ENCODE measurements around the gene RGCC. TPM values are rescaled to one million over a fixed set of nuclear protein-coding genes. Genes with fewer than 3 reads are reported as not detected.

Gene RGCC
- polyA plus RNA-seq, 1 of the 3 experiments (the other 2 are of a cell fraction), result 0.05 TPM

DNA sequence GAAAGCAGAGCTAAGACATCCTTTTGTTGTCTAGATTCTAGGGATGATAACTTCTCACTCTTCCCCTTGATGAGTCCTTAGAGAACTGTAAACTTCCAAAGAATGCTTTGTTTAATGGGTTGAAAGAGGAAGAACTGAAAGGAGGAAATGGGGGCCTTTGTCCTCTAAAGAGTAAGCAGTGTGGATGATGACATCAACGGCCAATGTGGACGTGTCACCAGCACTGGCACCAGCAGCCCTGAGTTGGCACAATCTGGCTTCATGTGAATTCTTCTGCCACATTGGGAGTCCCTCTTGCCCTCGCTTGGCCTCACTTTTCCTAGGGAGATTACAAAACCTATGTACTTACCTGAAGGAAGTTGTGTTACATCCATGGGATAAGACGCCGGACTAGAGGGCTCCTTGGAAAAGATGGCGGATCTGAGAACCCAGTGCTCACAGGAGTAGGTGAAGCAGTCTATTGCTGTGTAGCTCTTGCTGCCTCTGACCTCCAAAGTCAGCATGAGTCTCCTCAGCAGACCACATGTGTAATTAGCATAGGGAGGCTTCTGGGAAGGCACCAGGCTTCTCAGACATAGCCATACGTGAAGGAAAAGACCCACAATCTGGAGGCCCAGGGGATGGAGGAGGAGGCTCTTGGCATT is 62.8 kb downstream of the RGCC start:
- Histone ChIP-seq H3F3A (replicated peaks; ENCODE audit: insufficient read depth) (no peaks in the 10 kb centered on the region), H3K9me3 (no peaks in the 10 kb centered on the region), H3K4me1 (ENCODE audit: control insufficient read depth in 1 of 2, insufficient read depth in 2 of 2, low read depth in 1 of 2, low read length in 1 of 2) (no peaks in the 10 kb centered on the region), H3K9ac (no peak overlapping the region), H4K20me1 (ENCODE audit: insufficient read depth) (no peaks in the 10 kb centered on the region), H3K4me2 (no peak overlapping the region), H3K27ac (ENCODE audit: low read depth in 2 of 2, low read length in 1 of 2) (no peak overlapping the region), H3K36me3 (replicated peaks in 1 of 2; ENCODE audit: control insufficient read depth in 1 of 2, insufficient read depth in 2 of 2, low read length in 1 of 2) (no peaks in the 10 kb centered on the region), H3K27me3 (ENCODE audit: insufficient read depth) (peaks cover 7% of the 10 kb centered on the region; the same call in 1 of the 2 replicates), H2AFZ (ENCODE audit: low read depth) (no peak overlapping the region), H3K4me3 (ENCODE audit: low read depth in 2 of 2, low read length in 1 of 2) (no peak overlapping the region), H3K9me2 (no peaks in the 10 kb centered on the region), H3K79me2 (ENCODE audit: insufficient read depth) (no peaks in the 10 kb centered on the region)
- POLR2A ChIA-PET, result no interaction called here
- CTCF ChIA-PET, result no interaction called here
- TF ChIP-seq FOXM1 (IDR thresholded peaks at IDR 0.05; ENCODE audit: low read depth) (no peak), RFX5 (IDR thresholded peaks at IDR 0.05; ENCODE audit: low read length) (no peak), ELF1 (IDR thresholded peaks at IDR 0.05) (no peak)
- TF ChIP-seq, protein P1, sequence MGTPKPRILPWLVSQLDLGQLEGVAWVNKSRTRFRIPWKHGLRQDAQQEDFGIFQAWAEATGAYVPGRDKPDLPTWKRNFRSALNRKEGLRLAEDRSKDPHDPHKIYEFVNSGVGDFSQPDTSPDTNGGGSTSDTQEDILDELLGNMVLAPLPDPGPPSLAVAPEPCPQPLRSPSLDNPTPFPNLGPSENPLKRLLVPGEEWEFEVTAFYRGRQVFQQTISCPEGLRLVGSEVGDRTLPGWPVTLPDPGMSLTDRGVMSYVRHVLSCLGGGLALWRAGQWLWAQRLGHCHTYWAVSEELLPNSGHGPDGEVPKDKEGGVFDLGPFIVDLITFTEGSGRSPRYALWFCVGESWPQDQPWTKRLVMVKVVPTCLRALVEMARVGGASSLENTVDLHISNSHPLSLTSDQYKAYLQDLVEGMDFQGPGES (IDR thresholded peaks at IDR 0.05; ENCODE audit: low read depth, low read length), result no peak
- 68% methylated on average over 6 of the region's 7 CpGs for WGBS (ENCODE audit: low lambda C conversion rate)
- DNase-seq, result no peak

Other genes starting within 250 kb of the RGCC start
- gene MTRF1, start 194.0 kb upstream of the RGCC start, polyA plus RNA-seq (2012; rRNA removed), result 9.2 and 13.6 TPM in 2 replicates
- gene NAA16, start 146.3 kb upstream of the RGCC start, polyA plus RNA-seq (2012; rRNA removed), result 4.4 and 7.4 TPM in 2 replicates